Thymus (tissue), 11 donors: ENCODE measurements around the gene SLC25A4. TPM values are rescaled to one million over a fixed set of nuclear protein-coding genes. Genes with fewer than 3 reads are reported as not detected.
"Not testable (repeated sequence)": the region's sequence is repeated elsewhere in the genome, so short reads cannot be mapped to it uniquely, and the experiment has no call there.

Experiments used
- DNase-seq, 9 donors: peaks; one replicate each; pipeline ENCODE4 v3.0.0-alpha.2; 2013; ENCODE audit warnings: low spot score in 9 of 9, low read depth in 6 of 9, missing footprints in 1 of 9
- H3K27ac ChIP-seq, 2 donors: one replicate each; pipeline ENCODE4 v1.5.1; 2013; ENCODE audit warnings: control low read depth in 1 of 2, low read depth in 1 of 2, low read length in 1 of 2, mild to moderate bottlenecking in 1 of 2, moderate library complexity in 1 of 2
- H3K27me3 ChIP-seq, 2 donors: one replicate each; pipeline ENCODE4 v1.5.1; 2013; ENCODE audit warnings: low read length in 1 of 2; ENCODE audit not compliant: control insufficient read depth in 2 of 2, insufficient read depth in 1 of 2
- H3K36me3 ChIP-seq, 2 donors: one replicate each; pipeline ENCODE4 v1.5.1; 2013; ENCODE audit warnings: low read length in 1 of 2, mild to moderate bottlenecking in 1 of 2, moderate library complexity in 1 of 2; ENCODE audit not compliant: control insufficient read depth in 2 of 2, insufficient read depth in 2 of 2
- H3K4me1 ChIP-seq, 2 donors: one replicate each; pipeline ENCODE4 v1.5.1; 2013; ENCODE audit warnings: low read length in 2 of 2; ENCODE audit not compliant: control insufficient read depth in 2 of 2, insufficient read depth in 2 of 2
- H3K4me3 ChIP-seq, 2 donors: one replicate each; pipeline ENCODE4 v1.5.1; 2013; ENCODE audit warnings: low read length in 2 of 2, control low read depth in 1 of 2, mild to moderate bottlenecking in 1 of 2
- H3K9me3 ChIP-seq, 2 donors: one replicate each; pipeline ENCODE4 v1.5.1; 2013; ENCODE audit warnings: low read length in 1 of 2, mild to moderate bottlenecking in 1 of 2; ENCODE audit not compliant: control insufficient read depth in 2 of 2, insufficient read depth in 1 of 2
- WGBS: extraction: QIAGEN DNeasy Blood & Tissue Kit; methylation state at CpG from one replicate; pipeline ENCODE4 v1.1.7; 2013; 5-methylcytosine and 5-hydroxymethylcytosine counted together
- polyA plus RNA-seq: library from polyadenylated mRNA; stranded (reverse); fragments of 200-250 nt; gene quantifications from one replicate; pipeline ENCODE4 v1.2.3, GENCODE V29; 2013
- total RNA-seq: library from RNA; stranded (reverse); fragments of 120-200 nt; gene quantifications from one replicate; pipeline ENCODE4 v1.2.4, GENCODE V29; 2013
- donor health status: healthy.

SLC25A4 gene
- total and polyA plus RNA-seq, 2 donors = 5.7 to 15.0 TPM

DNA sequence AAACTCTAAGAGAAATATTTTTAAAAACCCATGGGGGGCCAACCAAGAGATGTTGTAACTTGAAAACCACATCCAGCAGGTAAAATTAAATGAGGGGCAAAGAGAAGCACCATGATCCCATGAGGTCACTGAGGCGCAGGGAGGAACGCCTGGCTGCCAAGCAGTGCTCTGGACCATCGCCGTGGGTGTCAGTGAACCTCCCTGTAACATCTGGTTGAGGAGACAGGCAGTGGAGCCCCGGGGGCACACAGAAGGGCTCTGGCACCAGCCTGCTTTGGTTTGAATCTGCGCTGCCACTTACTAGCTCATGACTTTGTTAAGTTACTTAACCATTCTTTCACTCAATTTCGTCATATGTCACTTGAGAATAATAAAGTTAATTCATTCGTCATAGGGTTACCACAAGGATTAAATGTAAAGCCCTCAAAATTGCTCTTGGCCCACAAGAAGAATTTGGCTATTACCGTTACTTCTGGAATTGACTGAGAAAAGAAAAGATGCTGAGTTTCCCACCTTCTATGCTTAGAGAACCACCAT lies 41.6 kb upstream of the SLC25A4 start:
- Histone ChIP-seq H3K9me3 (no peaks in the 10 kb centered on the region), H3K27ac (no peak overlapping the region), H3K27me3 (peaks cover 4 to 14% of the 10 kb centered on the region in 2 donors), H3K4me1 (no peaks in the 10 kb centered on the region), H3K36me3 (no peaks in the 10 kb centered on the region), H3K4me3 (no peak overlapping the region)
- no peak for DNase-seq
- WGBS = 96% methylated on average over 9 of the region's 9 CpGs

DNA sequence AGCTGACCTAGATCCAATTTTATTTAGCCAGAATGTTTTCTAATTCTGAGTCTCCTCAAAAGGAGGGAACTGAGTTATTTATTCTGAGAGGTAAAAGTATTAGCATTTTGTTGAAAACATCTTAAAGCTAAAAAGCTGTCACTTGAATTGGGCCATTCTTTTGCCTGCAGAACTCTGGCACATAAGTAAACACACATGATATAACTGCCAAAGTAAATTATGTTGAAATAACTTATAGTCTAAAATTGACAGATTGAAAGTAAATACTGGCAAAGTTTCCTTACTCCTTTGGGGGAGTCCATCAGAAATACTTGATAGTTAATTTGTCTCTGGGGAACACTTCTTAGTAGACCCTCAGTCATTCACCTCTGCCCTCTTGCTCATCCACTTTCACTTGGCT lies 38.3 kb upstream of the SLC25A4 start:
- Histone ChIP-seq H3K4me3 (no peak overlapping the region), H3K9me3 (no peaks in the 10 kb centered on the region), H3K36me3 (no peaks in the 10 kb centered on the region), H3K27me3 (peaks cover 4 to 10% of the 10 kb centered on the region in 2 donors), H3K27ac (no peak overlapping the region), H3K4me1 (no peaks in the 10 kb centered on the region)
- no peak for DNase-seq

DNA sequence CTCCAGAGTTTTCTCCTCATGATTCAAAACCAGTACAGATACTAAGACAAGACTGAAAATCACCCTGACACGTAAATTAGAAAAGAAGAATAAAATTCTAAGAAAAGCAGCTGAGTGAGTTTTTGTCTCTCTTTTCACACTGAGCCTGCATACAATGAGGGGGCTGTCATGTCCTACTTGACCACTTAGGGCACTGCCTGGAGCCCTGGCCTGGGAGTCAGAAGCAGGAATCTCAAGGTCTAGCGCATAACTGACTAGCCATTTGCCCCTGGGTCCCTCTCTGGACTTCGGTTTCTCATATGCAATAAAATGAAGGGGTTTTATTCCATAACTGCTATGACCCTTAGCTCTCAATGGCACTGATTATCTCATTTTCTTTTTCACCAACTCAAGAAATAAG lies 36.7 kb upstream of the SLC25A4 start:
- H3K36me3 ChIP-seq = no peaks in the 10 kb centered on the region
- H3K4me3 ChIP-seq = no peak overlapping the region
- WGBS = 97% methylated on average over 3 of the region's 3 CpGs
- DNase-seq = no peak
- no peaks in the 10 kb centered on the region for H3K4me1 ChIP-seq
- peaks cover 4% of the 10 kb centered on the region in 2 donors for H3K27me3 ChIP-seq
- no peaks in the 10 kb centered on the region for H3K9me3 ChIP-seq
- no peak overlapping the region for H3K27ac ChIP-seq

DNA sequence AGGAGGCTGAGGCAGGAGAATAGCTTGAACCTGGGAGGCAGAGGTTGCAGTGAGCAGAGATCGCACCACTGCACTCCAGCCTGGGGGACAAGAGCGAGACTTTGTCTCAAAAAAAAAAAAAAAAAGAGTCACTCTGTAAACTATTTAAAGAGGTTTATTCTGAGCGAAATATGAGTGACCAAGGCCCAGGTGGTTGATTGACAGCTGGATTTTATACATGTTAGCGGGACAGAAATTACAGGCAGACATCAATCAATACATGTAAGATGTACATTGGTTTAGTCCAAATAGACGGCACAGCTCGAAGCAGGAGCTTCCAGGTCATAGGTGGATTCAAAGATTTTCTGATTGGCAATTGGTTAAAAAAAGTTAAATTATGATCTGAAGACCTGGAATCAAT lies 35.5 kb upstream of the SLC25A4 start:
- not testable (repeated sequence) for H3K9me3 ChIP-seq, H3K27ac ChIP-seq, H3K27me3 ChIP-seq, H3K36me3 ChIP-seq, DNase-seq, H3K4me3 ChIP-seq, H3K4me1 ChIP-seq
- 96% methylated on average over 6 of the region's 6 CpGs for WGBS

DNA sequence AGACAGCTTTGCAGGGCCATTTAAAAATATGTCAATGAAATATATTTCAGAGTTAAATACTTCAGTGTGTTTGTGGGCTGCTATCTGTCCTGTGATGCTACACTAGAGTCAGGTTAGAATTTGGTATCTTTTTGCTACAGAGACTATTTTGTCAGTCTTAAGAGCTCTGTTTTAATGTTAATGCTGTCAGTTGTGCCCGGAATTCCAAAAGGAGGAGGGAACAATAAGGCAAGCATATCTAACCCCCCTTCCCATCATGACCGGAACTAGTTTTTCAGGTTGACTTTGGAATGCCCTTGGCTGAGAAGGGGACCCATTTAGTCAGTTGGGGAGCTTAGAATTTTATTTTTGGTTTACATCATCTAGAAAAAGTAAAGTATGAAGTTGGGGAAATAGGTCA lies 34.9 kb upstream of the SLC25A4 start:
- no peaks in the 10 kb centered on the region for H3K36me3 ChIP-seq
- no peaks in the 10 kb centered on the region for H3K9me3 ChIP-seq
- DNase-seq = no peak
- H3K27me3 ChIP-seq = peaks cover 0 to 2% of the 10 kb centered on the region in 2 donors
- no peak overlapping the region for H3K4me3 ChIP-seq
- no peak overlapping the region for H3K27ac ChIP-seq
- H3K4me1 ChIP-seq = no peaks in the 10 kb centered on the region
- WGBS = 96% methylated on average over 2 of the region's 2 CpGs

DNA sequence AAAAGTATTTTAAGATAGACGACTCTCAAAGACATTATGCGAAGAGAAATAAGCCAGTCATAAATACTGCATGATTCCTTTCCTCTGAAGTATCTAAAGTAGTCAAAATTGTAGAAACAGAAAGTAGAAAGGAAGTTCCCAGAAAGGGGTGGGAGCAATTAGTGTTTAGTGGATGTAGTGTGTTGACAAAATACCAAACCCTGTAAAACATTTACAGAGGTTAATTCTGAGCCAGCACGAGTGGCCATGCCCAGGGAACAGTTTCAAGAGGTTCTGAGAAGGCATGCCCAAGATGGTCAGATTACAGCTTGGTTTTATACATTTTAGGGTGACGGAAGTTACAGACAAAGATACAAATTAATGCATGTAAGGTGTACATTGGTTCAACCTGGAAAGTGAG lies 34.4 kb upstream of the SLC25A4 start:
- H3K4me3 ChIP-seq = no peak overlapping the region
- DNase-seq = no peak
- no peak overlapping the region for H3K27ac ChIP-seq
- no peaks in the 10 kb centered on the region for H3K36me3 ChIP-seq
- 94% methylated on average over 4 of the region's 4 CpGs for WGBS
- no peaks in the 10 kb centered on the region for H3K4me1 ChIP-seq
- no peaks in the 10 kb centered on the region for H3K9me3 ChIP-seq
- H3K27me3 ChIP-seq = peaks cover 0 to 2% of the 10 kb centered on the region in 2 donors

DNA sequence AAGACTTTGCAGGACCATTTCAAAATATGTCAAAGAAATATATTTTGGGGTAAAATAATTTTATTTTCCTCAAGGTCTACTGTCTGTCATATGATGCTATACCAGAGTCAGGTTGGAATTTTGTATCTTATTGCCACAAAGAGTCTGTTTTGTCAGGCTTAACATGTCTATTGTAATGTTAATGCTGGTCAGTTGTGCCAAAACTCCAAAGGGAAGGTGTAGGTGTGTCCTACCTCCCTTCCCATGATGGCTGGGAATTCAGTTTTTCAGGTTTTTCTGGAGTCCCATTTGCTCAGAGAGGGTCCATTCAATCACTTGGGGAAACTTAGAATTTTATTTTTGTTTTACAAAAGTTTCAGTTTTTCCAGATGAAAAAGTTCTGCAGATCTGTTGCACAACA lies 33.3 kb upstream of the SLC25A4 start:
- Histone ChIP-seq H3K27me3 (no peaks in the 10 kb centered on the region), H3K36me3 (no peaks in the 10 kb centered on the region), H3K4me1 (no peaks in the 10 kb centered on the region), H3K4me3 (no peak overlapping the region), H3K9me3 (no peaks in the 10 kb centered on the region), H3K27ac (no peak overlapping the region)
- DNase-seq = no peak

DNA sequence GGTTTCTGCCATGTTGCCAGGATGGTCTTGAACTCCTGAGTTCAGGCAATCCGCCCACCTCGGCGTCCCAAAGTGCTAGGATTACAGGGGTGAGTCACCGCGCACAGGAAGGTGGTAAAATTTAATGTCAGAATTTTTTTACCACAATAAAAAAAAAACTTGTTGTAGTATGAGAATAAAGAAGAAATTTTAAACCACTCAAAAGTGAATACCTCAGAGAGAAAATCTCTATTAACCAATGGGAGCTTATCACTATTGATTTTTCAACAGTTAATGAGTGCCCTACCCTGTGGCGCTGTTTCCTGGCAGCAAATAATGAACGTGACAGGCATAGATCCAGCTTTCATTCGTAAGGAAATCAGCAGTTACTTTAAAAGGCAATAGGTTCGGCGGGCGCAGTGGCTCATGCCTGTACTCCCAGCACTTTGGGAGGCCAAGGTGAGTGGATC lies 32.7 kb upstream of the SLC25A4 start:
- Histone ChIP-seq H3K27me3 (no peaks in the 10 kb centered on the region), H3K36me3 (no peaks in the 10 kb centered on the region), H3K27ac (no peak overlapping the region), H3K9me3 (no peaks in the 10 kb centered on the region), H3K4me3 (no peak overlapping the region), H3K4me1 (no peaks in the 10 kb centered on the region)
- no peak for DNase-seq
- 81% methylated on average over 11 of the region's 11 CpGs for WGBS

DNA sequence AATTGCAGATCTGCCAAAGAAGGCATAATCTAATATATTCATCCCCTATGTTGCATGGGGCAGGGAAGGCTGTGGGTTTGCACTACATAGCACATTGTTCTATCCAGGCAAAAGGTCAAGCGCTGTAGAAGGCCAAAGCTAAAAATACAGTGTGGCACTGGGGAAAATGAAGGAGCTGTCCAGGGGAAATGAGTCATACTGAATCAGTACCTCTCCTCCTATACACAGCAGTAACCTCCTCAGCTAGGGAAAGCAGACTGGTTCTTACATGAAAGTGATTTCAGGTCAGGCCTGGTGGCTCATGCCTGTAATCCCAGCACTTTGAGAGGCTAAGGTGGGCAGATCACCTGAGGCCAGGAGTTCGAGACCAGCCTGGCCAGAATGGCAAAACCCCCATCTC lies 31.0 kb upstream of the SLC25A4 start:
- no peaks in the 10 kb centered on the region for H3K4me1 ChIP-seq

DNA sequence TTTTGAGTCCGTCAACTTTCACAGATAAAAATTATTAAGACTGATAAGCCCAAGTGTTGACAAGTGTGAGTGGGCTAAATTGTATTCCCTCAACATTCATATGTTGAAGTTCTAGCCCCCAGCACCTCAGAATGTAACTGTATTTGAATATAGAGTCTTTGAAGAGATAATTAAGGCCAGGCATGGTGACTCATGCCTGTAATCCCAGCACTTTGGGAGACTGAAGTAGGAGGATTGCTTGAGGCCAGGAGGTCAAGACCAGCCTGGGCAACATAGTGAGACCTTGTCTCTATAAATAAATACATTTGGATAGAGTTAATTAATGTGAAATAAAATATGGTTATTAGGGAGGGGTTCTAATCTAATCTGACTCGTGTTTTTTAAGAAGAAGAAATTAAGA lies 29.7 kb upstream of the SLC25A4 start:
- Histone ChIP-seq H3K27me3 (no peaks in the 10 kb centered on the region), H3K27ac (no peak overlapping the region), H3K9me3 (no peaks in the 10 kb centered on the region), H3K4me3 (no peak overlapping the region), H3K4me1 (no peaks in the 10 kb centered on the region), H3K36me3 (no peaks in the 10 kb centered on the region)
- no peak for DNase-seq
- WGBS = 98% methylated on average over 2 of the region's 2 CpGs

More for the DNA sequence above, 31.0 kb upstream of the SLC25A4 start:
- DNase-seq = no peak
- H3K36me3 ChIP-seq = no peaks in the 10 kb centered on the region
- no peaks in the 10 kb centered on the region for H3K27me3 ChIP-seq
- no peaks in the 10 kb centered on the region for H3K9me3 ChIP-seq
- H3K27ac ChIP-seq = no peak overlapping the region
- H3K4me3 ChIP-seq = no peak overlapping the region
- 85% methylated on average over 2 of the region's 2 CpGs for WGBS
